ENCODE data around the gene LIMS2.

- no peak for TF ChIP-seq CTCF (IDR thresholded peaks at IDR 0.05; ENCODE audit: extremely low read depth in 1 of 2, insufficient read depth in 1 of 2, low read depth in 1 of 2, low read length in 2 of 2)
- TF ChIP-seq POLR2A (IDR thresholded peaks at IDR 0.05; ENCODE audit: low read depth, low read length): no peak
- no peak for TF ChIP-seq POLR2AphosphoS5 (IDR thresholded peaks at IDR 0.05; ENCODE audit: insufficient read depth, low read depth, low read length)
- no peak for TF ChIP-seq JUN (IDR thresholded peaks at IDR 0.05; ENCODE audit: borderline replicate concordance, insufficient read depth, insufficient read length, low read depth)
- TF ChIP-seq MYC (IDR thresholded peaks at IDR 0.05; ENCODE audit: low read depth, low read length): no peak
- no peak for TF ChIP-seq MAX (IDR thresholded peaks at IDR 0.05; ENCODE audit: insufficient read depth, insufficient read length)
- TF ChIP-seq EZH2 (IDR thresholded peaks at IDR 0.05; ENCODE audit: borderline replicate concordance, low read depth, low read length, severe bottlenecking): no peak
- TF ChIP-seq GATA2 (IDR thresholded peaks at IDR 0.05; ENCODE audit: insufficient read depth, insufficient read length, low read depth, low read length): no peak
Measured at GRCh38 chr2:127635380-127636237, 39.7 kb downstream of the LIMS2 start.
